HG03571 (cell line): ENCODE results near the gene FADS2.

Experiments
- ATAC-seq: cut with Tn5 transposase; IDR thresholded peaks from one replicate; pipeline ENCODE4 v1.9.1; 2021; ENCODE audit not compliant: unreplicated experiment

The FADS2 gene

GRCh38 chr11:61846362-61847020 lies 18.4 kb downstream of the FADS2 start:
- ATAC-seq: no peak

- no peak for ATAC-seq
Observed at GRCh38 chr11:61847914-61848581, 19.9 kb downstream of the FADS2 start.

- no peak for ATAC-seq
Observed at GRCh38 chr11:61848631-61849030, 20.5 kb downstream of the FADS2 start.

GRCh38 chr11:61850687-61851086 lies 22.6 kb downstream of the FADS2 start:
- ATAC-seq: no peak

GRCh38 chr11:61851113-61851899 lies 23.2 kb downstream of the FADS2 start:
- no peak for ATAC-seq

GRCh38 chr11:61851900-61852295 lies 23.8 kb downstream of the FADS2 start:
- no peak for ATAC-seq

- ATAC-seq: no peak
Observed at GRCh38 chr11:61853698-61854169, 25.6 kb downstream of the FADS2 start.

- ATAC-seq: no peak
Observed at GRCh38 chr11:61854206-61854895, 26.3 kb downstream of the FADS2 start.

- no peak for ATAC-seq
Observed at GRCh38 chr11:61854966-61855714, 27.0 kb downstream of the FADS2 start.

- ATAC-seq: no peak
Observed at GRCh38 chr11:61855939-61856680, 28.0 kb downstream of the FADS2 start.

- ATAC-seq: no peak
Observed at GRCh38 chr11:61860054-61860903, 32.2 kb downstream of the FADS2 start.

GRCh38 chr11:61861634-61862033 lies 33.5 kb downstream of the FADS2 start:
- ATAC-seq: no peak

- no peak for ATAC-seq
Observed at GRCh38 chr11:61862714-61863547, 34.8 kb downstream of the FADS2 start.

GRCh38 chr11:61863548-61864081 lies 35.5 kb downstream of the FADS2 start:
- ATAC-seq: no peak

- no peak for ATAC-seq
Observed at GRCh38 chr11:61864814-61865775, 37.0 kb downstream of the FADS2 start.

GRCh38 chr11:61866231-61866957 lies 38.3 kb downstream of the FADS2 start:
- ATAC-seq: no peak
